Adrenal gland (tissue), 5 donors: Measurements from ENCODE around the gene LHFPL6.

Experiments used
- POLR2A ChIP-seq, 2 donors: fragments of 450-650 bp; IDR thresholded peaks; one replicate each; pipeline ENCODE4 v1.6.1; 2017; ENCODE audit warnings: antibody characterized with exemption in 2 of 2, mild to moderate bottlenecking in 2 of 2, moderate library complexity in 1 of 2
- TF ChIP-seq, protein P1 (sequence below), 6 experiments: fragments of 450-650 bp in 4 of 6; fragments of 200-600 bp in 2 of 6; sonication (generic) in 1 of 6; IDR thresholded peaks; 1 replicate in 5 of 6; 2 replicates in 1 of 6; pipeline versions ENCODE4 v1.5.1 to v1.8.0; 2016 to 2021; ENCODE audit warnings: antibody characterized with exemption in 6 of 6, mild to moderate bottlenecking in 2 of 6, moderate library complexity in 1 of 6
- donor health status: DM: no; HTN: no; CAD: no.

DNA sequence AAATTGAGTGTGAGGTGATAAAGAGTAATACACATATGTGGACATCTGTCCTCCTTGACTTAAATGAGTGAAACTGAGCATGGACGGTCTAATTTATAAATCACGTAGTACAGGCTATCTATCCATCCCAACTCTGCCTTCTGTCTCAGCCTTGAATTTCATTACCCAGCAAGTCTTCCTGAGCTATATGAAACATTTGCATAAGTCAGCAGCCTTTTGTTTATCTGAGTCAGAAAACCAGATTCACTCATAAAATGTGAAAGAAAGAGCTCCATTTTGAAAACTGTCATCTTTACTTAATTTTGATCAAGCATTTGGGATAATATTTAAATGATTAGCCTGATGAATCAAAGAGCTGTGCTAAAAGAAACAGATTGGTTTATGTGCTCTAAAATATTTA, 197.9 kb downstream of the LHFPL6 start:
- TF ChIP-seq, protein P1, sequence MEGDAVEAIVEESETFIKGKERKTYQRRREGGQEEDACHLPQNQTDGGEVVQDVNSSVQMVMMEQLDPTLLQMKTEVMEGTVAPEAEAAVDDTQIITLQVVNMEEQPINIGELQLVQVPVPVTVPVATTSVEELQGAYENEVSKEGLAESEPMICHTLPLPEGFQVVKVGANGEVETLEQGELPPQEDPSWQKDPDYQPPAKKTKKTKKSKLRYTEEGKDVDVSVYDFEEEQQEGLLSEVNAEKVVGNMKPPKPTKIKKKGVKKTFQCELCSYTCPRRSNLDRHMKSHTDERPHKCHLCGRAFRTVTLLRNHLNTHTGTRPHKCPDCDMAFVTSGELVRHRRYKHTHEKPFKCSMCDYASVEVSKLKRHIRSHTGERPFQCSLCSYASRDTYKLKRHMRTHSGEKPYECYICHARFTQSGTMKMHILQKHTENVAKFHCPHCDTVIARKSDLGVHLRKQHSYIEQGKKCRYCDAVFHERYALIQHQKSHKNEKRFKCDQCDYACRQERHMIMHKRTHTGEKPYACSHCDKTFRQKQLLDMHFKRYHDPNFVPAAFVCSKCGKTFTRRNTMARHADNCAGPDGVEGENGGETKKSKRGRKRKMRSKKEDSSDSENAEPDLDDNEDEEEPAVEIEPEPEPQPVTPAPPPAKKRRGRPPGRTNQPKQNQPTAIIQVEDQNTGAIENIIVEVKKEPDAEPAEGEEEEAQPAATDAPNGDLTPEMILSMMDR (IDR thresholded peaks at IDR 0.05): no peak
- TF ChIP-seq POLR2A (IDR thresholded peaks at IDR 0.05): no peak
